IPS-18c (cell line): ENCODE measurements around the gene THRSP.
"Not testable (repeated sequence)": the region's sequence is repeated elsewhere in the genome, so short reads cannot be mapped to it uniquely, and the experiment has no call there.

Source experiments
- H3K4me3 ChIP-seq: 2 replicates; pipeline ENCODE4 v1.7.0; 2013; ENCODE audit warnings: low read depth, mild to moderate bottlenecking, low read length, moderate library complexity; ENCODE audit not compliant: insufficient read depth
- H3K9me3 ChIP-seq: one replicate; pipeline ENCODE4 v1.6.1; 2013; ENCODE audit warnings: mild to moderate bottlenecking, low read length, moderate library complexity; ENCODE audit not compliant: control insufficient read depth, insufficient read depth

Gene THRSP

GRCh38 chr11:78078218-78079167 is 14.8 kb downstream of the THRSP start:
- H3K4me3 ChIP-seq, result peak overlapping the region; percentile 96
- no peaks in the 10 kb centered on the region for H3K9me3 ChIP-seq

GRCh38 chr11:78079232-78080083 is 15.8 kb downstream of the THRSP start, which contains the start of gene NDUFC2:
Gene NDUFC2 (minus strand): TSS chr11:78079862. CDS start chr11:78079744, 118 bp downstream.
- peak within 1 kb of the TSS; percentile 96 for H3K4me3 ChIP-seq
- no peaks in the 10 kb centered on the region for H3K9me3 ChIP-seq

GRCh38 chr11:78080084-78080817 is 16.6 kb downstream of the THRSP start:
- Histone ChIP-seq H3K9me3 (no peaks in the 10 kb centered on the region), H3K4me3 (peak overlapping the region; percentile 96)

GRCh38 chr11:78080818-78081495 is 17.3 kb downstream of the THRSP start:
- Histone ChIP-seq H3K9me3 (no peaks in the 10 kb centered on the region), H3K4me3 (no peak overlapping the region)

GRCh38 chr11:78081583-78081982 is 17.9 kb downstream of the THRSP start:
- H3K4me3 ChIP-seq, result no peak overlapping the region
- no peaks in the 10 kb centered on the region for H3K9me3 ChIP-seq

- H3K9me3 ChIP-seq, result no peaks in the 10 kb centered on the region
- H3K4me3 ChIP-seq, result no peak overlapping the region
These were observed 18.5 kb downstream of the THRSP start for GRCh38 chr11:78082146-78082545.

GRCh38 chr11:78083021-78083420 is 19.4 kb downstream of the THRSP start:
- Histone ChIP-seq H3K9me3 (no peaks in the 10 kb centered on the region), H3K4me3 (no peak overlapping the region)

- not testable (repeated sequence) for H3K9me3 ChIP-seq, H3K4me3 ChIP-seq
These were observed 20.8 kb downstream of the THRSP start for GRCh38 chr11:78084506-78084905.

- Histone ChIP-seq H3K4me3 (no peak overlapping the region), H3K9me3 (no peaks in the 10 kb centered on the region)
These were observed 22.3 kb downstream of the THRSP start for GRCh38 chr11:78085972-78086371.

GRCh38 chr11:78086521-78087074 is 22.9 kb downstream of the THRSP start:
- not testable (repeated sequence) for H3K4me3 ChIP-seq, H3K9me3 ChIP-seq

- no peaks in the 10 kb centered on the region for H3K9me3 ChIP-seq
- no peak overlapping the region for H3K4me3 ChIP-seq
These were observed 30.6 kb downstream of the THRSP start for GRCh38 chr11:78094250-78094649.

GRCh38 chr11:78097666-78098385 is 34.2 kb downstream of the THRSP start:
- H3K4me3 ChIP-seq, result no peak overlapping the region
- H3K9me3 ChIP-seq, result no peaks in the 10 kb centered on the region

GRCh38 chr11:78099666-78100065 is 36.0 kb downstream of the THRSP start:
- Histone ChIP-seq H3K4me3 (no peak overlapping the region), H3K9me3 (no peaks in the 10 kb centered on the region)

GRCh38 chr11:78100261-78100660 is 36.6 kb downstream of the THRSP start:
- no peak overlapping the region for H3K4me3 ChIP-seq
- no peaks in the 10 kb centered on the region for H3K9me3 ChIP-seq

- H3K4me3 ChIP-seq, result no peak overlapping the region
- H3K9me3 ChIP-seq, result no peaks in the 10 kb centered on the region
These were observed 37.2 kb downstream of the THRSP start for GRCh38 chr11:78100676-78101472.
